HepG2 (cell line): Measurements from ENCODE around the gene CCDC82. TPM values are rescaled to one million over a fixed set of nuclear protein-coding genes. Genes with fewer than 3 reads are reported as not detected.

ENCODE experiments used
- ATAC-seq: fragments of 200-7000 bp; cut with Tn5 transposase; 3 replicates; pipeline ENCODE4 v1.9.1; 2020; ENCODE audit warnings: mild to moderate bottlenecking, moderate library complexity
- BruUV-seq: library from RNA; stranded (reverse); fragments of 400-500 nt; replicated peaks from 2 replicates; lab custom pipeline; 2021; lab: Mats Ljungman, UMichigan
- CTCF ChIA-PET: fragments of 300-600 bp; formaldehyde crosslinking; extraction: SDS; loops from one replicate; lab custom pipeline; 2021; ENCODE audit warnings: low total read pairs, inconsistent platforms, low intra/inter-chr PET ratio; lab: Yijun Ruan, JAX
- POLR2A ChIA-PET: fragments of 350-600 bp; sonication (Branson Sonifier 250); formaldehyde crosslinking; loops from one replicate; lab custom pipeline; 2020; ENCODE audit warnings: antibody characterized with exemption, inconsistent platforms; lab: Yijun Ruan, JAX
- DNase-seq: peaks from one replicate; pipeline ENCODE4 v3.0.0-alpha.2; 2015; ENCODE audit warnings: low spot score
- FAIRE-seq: peaks from 3 replicates; lab custom pipeline; 2011; peaks lifted over from hg19 to GRCh38; lab: Jason Lieb, UNC
- H2AFZ ChIP-seq: one replicate; pipeline ENCODE4 v1.6.1; 2011; ENCODE audit warnings: low read length, inconsistent platforms
- H3K27ac ChIP-seq: fragments of 300-600 bp; 3 replicates; pipeline ENCODE4 v1.8.0; 2011; ENCODE audit warnings: mixed run types, mild to moderate bottlenecking, mixed read lengths, low read length, inconsistent platforms; ENCODE audit not compliant: insufficient read depth; ENCODE audit errors: extremely low read length
- H3K27me3 ChIP-seq, 2 experiments: fragments of 200-600 bp in 1 of 2; 2 replicates in 1 of 2; 3 replicates in 1 of 2; pipeline versions ENCODE4 v1.6.0 to v1.8.0; 2011; ENCODE audit warnings: low read length in 2 of 2, mild to moderate bottlenecking in 2 of 2, moderate library complexity in 2 of 2, inconsistent platforms in 1 of 2; ENCODE audit not compliant: insufficient read depth in 2 of 2, control insufficient read depth in 1 of 2
- H3K36me3 ChIP-seq, 2 experiments: fragments of 200-600 bp in 1 of 2; replicated peaks in 1 of 2; 2 replicates in 1 of 2; 3 replicates in 1 of 2; pipeline versions ENCODE4 v1.5.1 to v1.8.0; 2011; ENCODE audit warnings: low read length in 2 of 2, inconsistent platforms in 1 of 2; ENCODE audit not compliant: insufficient read depth in 2 of 2, control insufficient read depth in 1 of 2
- H3K4me1 ChIP-seq: 2 replicates; pipeline ENCODE4 v1.5.1; 2012; ENCODE audit warnings: low read length, inconsistent platforms; ENCODE audit not compliant: insufficient read depth
- H3K4me2 ChIP-seq: 2 replicates; pipeline ENCODE4 v1.6.0; 2011; ENCODE audit warnings: low read depth, low read length, inconsistent platforms
- H3K4me3 ChIP-seq, 3 experiments: fragments of 200-600 bp in 1 of 3; sonication (generic), shearing (Covaris generic) in 1 of 3; replicated peaks in 1 of 3; 2 replicates each; pipeline ENCODE4 v1.5.1; 2011 to 2016; ENCODE audit warnings: low read length in 3 of 3, inconsistent platforms in 2 of 3, low read depth in 2 of 3, mild to moderate bottlenecking in 2 of 3, control low read depth in 1 of 3, mixed read lengths in 1 of 3; ENCODE audit not compliant: insufficient read depth in 1 of 3
- H3K79me2 ChIP-seq: one replicate; pipeline ENCODE4 v1.6.1; 2011; ENCODE audit warnings: low read length, inconsistent platforms; ENCODE audit not compliant: insufficient read depth
- H3K9ac ChIP-seq: 2 replicates; pipeline ENCODE4 v1.6.0; 2011; ENCODE audit warnings: mild to moderate bottlenecking, low read depth, low read length, inconsistent platforms; ENCODE audit not compliant: insufficient read depth
- H3K9me3 ChIP-seq: 2 replicates; pipeline ENCODE4 v1.5.1; 2012; ENCODE audit warnings: mild to moderate bottlenecking, low read length
- H4K20me1 ChIP-seq: 2 replicates; pipeline ENCODE4 v1.6.0; 2011; ENCODE audit warnings: inconsistent platforms, mild to moderate bottlenecking, low read length, moderate library complexity; ENCODE audit not compliant: insufficient read depth
- FOSL2 ChIP-seq: sonication (generic); formaldehyde crosslinking; IDR thresholded peaks from 2 replicates; pipeline ENCODE4 v1.4.0; 2020; ENCODE audit warnings: missing genetic modification reagents
- GATAD1 ChIP-seq: IDR thresholded peaks from 2 replicates; pipeline ENCODE4 v1.6.1; 2016; ENCODE audit warnings: missing genetic modification reagents, missing compliant biosample characterization
- GPN1 ChIP-seq: sonication (generic); formaldehyde crosslinking; IDR thresholded peaks from 2 replicates; pipeline ENCODE4 v1.5.1; 2020; ENCODE audit warnings: missing genetic modification reagents, borderline replicate concordance
- NFKB2 ChIP-seq: sonication (generic); formaldehyde crosslinking; IDR thresholded peaks from 2 replicates; pipeline ENCODE4 v1.4.0; 2020; ENCODE audit warnings: missing genetic modification reagents, borderline replicate concordance
- RARG ChIP-seq: sonication (generic); formaldehyde crosslinking; IDR thresholded peaks from 2 replicates; pipeline ENCODE4 v1.4.0; 2020; ENCODE audit warnings: low read depth, mild to moderate bottlenecking, missing genetic modification reagents
- RBM39 ChIP-seq: fragments of 200-400 bp; formaldehyde crosslinking; IDR thresholded peaks from one replicate; pipeline ENCODE4 v1.6.1; 2018; ENCODE audit warnings: antibody characterized with exemption, mild to moderate bottlenecking, low read depth, low read length; ENCODE audit not compliant: poor library complexity, severe bottlenecking
- SCMH1 ChIP-seq: sonication (generic); formaldehyde crosslinking; IDR thresholded peaks from 2 replicates; pipeline ENCODE4 v1.9.0; 2021; ENCODE audit warnings: missing genetic modification reagents, mild to moderate bottlenecking, borderline replicate concordance
- SMARCE1 ChIP-seq: fragments of 450-650 bp; IDR thresholded peaks from 2 replicates; pipeline ENCODE4 v1.6.1; 2017; ENCODE audit warnings: borderline replicate concordance
- SRSF1 ChIP-seq: fragments of 200-400 bp; formaldehyde crosslinking; optimal IDR thresholded peaks from 2 replicates; pipeline ENCODE3; 2017; ENCODE audit warnings: mild to moderate bottlenecking, low read depth, low read length, moderate library complexity
- ZBTB44 ChIP-seq: sonication (generic); formaldehyde crosslinking; IDR thresholded peaks from 2 replicates; pipeline ENCODE4 v1.4.0; 2020; ENCODE audit warnings: missing genetic modification reagents
- ZGPAT ChIP-seq: IDR thresholded peaks from 2 replicates; pipeline ENCODE4 v1.6.1; 2016; ENCODE audit warnings: mild to moderate bottlenecking
- ZNF124 ChIP-seq: sonication (generic); formaldehyde crosslinking; IDR thresholded peaks from 2 replicates; pipeline ENCODE4 v1.4.0; 2020; ENCODE audit warnings: missing genetic modification reagents
- ZNF253 ChIP-seq: sonication (generic); formaldehyde crosslinking; IDR thresholded peaks from 2 replicates; pipeline ENCODE4 v1.8.0; 2022; ENCODE audit warnings: mild to moderate bottlenecking, missing genetic modification reagents, borderline replicate concordance
- ZNF460 ChIP-seq: sonication (generic); formaldehyde crosslinking; IDR thresholded peaks from 2 replicates; pipeline ENCODE4 v1.5.1; 2020; ENCODE audit warnings: missing genetic modification reagents, mild to moderate bottlenecking, borderline replicate concordance
- ZNF496 ChIP-seq: sonication (generic); formaldehyde crosslinking; IDR thresholded peaks from 2 replicates; pipeline ENCODE4 v1.8.1; 2023; ENCODE audit warnings: mild to moderate bottlenecking, moderate library complexity, missing genetic modification reagents; ENCODE audit not compliant: insufficient replicate concordance
- ZNF724P ChIP-seq: sonication (generic); formaldehyde crosslinking; IDR thresholded peaks from 2 replicates; pipeline ENCODE4 v1.8.0; 2022; ENCODE audit warnings: missing genetic modification reagents, borderline replicate concordance
- WGBS: methylation state at CpG from one replicate; pipeline ENCODE4 v1.1.6; 2017; ENCODE audit warnings: low lambda C conversion rate; 5-methylcytosine and 5-hydroxymethylcytosine counted together
- in situ Hi-C: cut with HindIII; loops from 2 replicates; pipeline ENCODE4 v1.10.0; 2017; ENCODE audit warnings: low pct_unique_long_range_greater_than_20kb; ENCODE audit not compliant: extremely low pct_ligation_motif_present
- intact Hi-C: fragments of 100-400 bp; cut with micrococcal nuclease; formaldehyde crosslinking; loops from one replicate; pipeline ENCODE4 v1.10.0; 2022; ENCODE audit not compliant: unreplicated experiment
- polyA plus RNA-seq, 8 experiments: library from polyadenylated mRNA; depleted of rRNA in 3 of 8; stranded (reverse) in 7 of 8; unstranded in 1 of 8; fragments of >200 nt; fragmentation: Illumina TruSeq in 4 of 8; extraction: Trizol in 4 of 8; gene quantifications; 2 replicates each; pipeline versions ENCODE4 v1.2.1 to v1.2.3, GENCODE V29; 2011 to 2016; ENCODE audit warnings: low read depth in 4 of 8, missing spikeins in 1 of 8, mixed read lengths in 1 of 8; ENCODE audit not compliant: insufficient read depth in 1 of 8
- total RNA-seq, 5 experiments: library from RNA; depleted of rRNA; stranded (reverse); fragments of >200 nt; fragmentation: Illumina TruSeq; extraction: Trizol; gene quantifications; 2 replicates each; pipeline ENCODE4 v1.2.3, GENCODE V29; 2016; ENCODE audit warnings: low read depth in 1 of 5

CCDC82 gene
- total and polyA plus RNA-seq, 2 of the 13 experiments (the other 11 are each of a cell fraction or from before 2014, with no cell fraction given), result 19.7 to 25.7 TPM

GRCh38 chr11:96329855-96330510 is 59.7 kb downstream of the CCDC82 start:
- DNase-seq (no peak), ATAC-seq (no peak), FAIRE-seq (no peak)
- BruUV-seq, result no TSS peak
- no peak overlapping the region for H3K27ac ChIP-seq
- no peak overlapping the region for H3K9ac ChIP-seq
- 96% methylated on average over 3 of the region's 3 CpGs for WGBS
- H3K27me3 ChIP-seq, result no peaks in the 10 kb centered on the region
- peaks cover 1 to 7% of the 10 kb centered on the region in 2 experiments; a peak in 4 of 5 replicates for H3K36me3 ChIP-seq
- H3K9me3 ChIP-seq, result no peaks in the 10 kb centered on the region
- POLR2A ChIA-PET, result interaction anchor here (4.0 kb wide), 1 partner anchor 12 kb away, joined by 54 read pairs; the partner anchor contains the start of gene MAML2
- intact Hi-C loops, result no loop called here
- H2AFZ ChIP-seq, result no peak overlapping the region
- in situ Hi-C loops, result no loop called here
- peaks cover 81% of the 10 kb centered on the region for H3K79me2 ChIP-seq
- H3K4me1 ChIP-seq, result peaks cover 75% of the 10 kb centered on the region
- no peak for TF ChIP-seq SCMH1
- TF ChIP-seq GATAD1, result no peak
- TF ChIP-seq FOSL2 (CRISPR knock-in tag), result no peak
- no peak for TF ChIP-seq RBM39
- TF ChIP-seq, all 625 proteins: peak for 0
- Histone ChIP-seq H4K20me1 (peaks cover 14% of the 10 kb centered on the region), H3K4me2 (no peak overlapping the region), H3K4me3 (no peak overlapping the region)
- CTCF ChIA-PET, result no interaction called here

GRCh38 chr11:96329419-96329818 is 60.3 kb downstream of the CCDC82 start:
- H3K36me3 ChIP-seq, result peaks cover 1 to 7% of the 10 kb centered on the region in 2 experiments; a peak in 4 of 5 replicates
- H3K4me3 ChIP-seq, result no peak overlapping the region
- H3K4me2 ChIP-seq, result no peak overlapping the region
- H3K27me3 ChIP-seq, result no peaks in the 10 kb centered on the region
- CTCF ChIA-PET, result no interaction called here
- ATAC-seq (no peak), FAIRE-seq (no peak), DNase-seq (no peak)
- peaks cover 18% of the 10 kb centered on the region for H4K20me1 ChIP-seq
- in situ Hi-C loops, result no loop called here
- H3K27ac ChIP-seq, result no peak overlapping the region
- POLR2A ChIA-PET, result interaction anchor here (4.0 kb wide), 1 partner anchor 13 kb away, joined by 54 read pairs; the partner anchor contains the start of gene MAML2
- no peaks in the 10 kb centered on the region for H3K9me3 ChIP-seq
- intact Hi-C loops, result no loop called here
- BruUV-seq, result no TSS peak
- peaks cover 72% of the 10 kb centered on the region for H3K4me1 ChIP-seq
- WGBS, result 96% methylated on average over 1 of the region's 1 CpG
- H2AFZ ChIP-seq, result no peak overlapping the region
- H3K9ac ChIP-seq, result no peak overlapping the region
- peaks cover 75% of the 10 kb centered on the region for H3K79me2 ChIP-seq
- TF ChIP-seq ZNF496 (CRISPR knock-in tag), result no peak
- TF ChIP-seq NFKB2 (CRISPR knock-in tag), result no peak
- TF ChIP-seq ZBTB44 (CRISPR knock-in tag), result no peak
- TF ChIP-seq SRSF1, result no peak
- no peak for TF ChIP-seq ZNF253 (CRISPR knock-in tag)
- TF ChIP-seq ZNF124 (CRISPR knock-in tag), result no peak
- TF ChIP-seq GPN1 (CRISPR knock-in tag), result no peak
- no peak for TF ChIP-seq SMARCE1
- no peak for TF ChIP-seq ZGPAT (CRISPR knock-in tag)
- no peak for TF ChIP-seq RARG (CRISPR knock-in tag)
- no peak for TF ChIP-seq ZNF724P (CRISPR knock-in tag)
- TF ChIP-seq ZNF460 (CRISPR knock-in tag), result no peak
